Erythroblast (primary cell): ENCODE results near the gene RSPH4A.

ENCODE experiments used
- GATA1 ChIP-seq: IDR thresholded peaks from 2 replicates; pipeline ENCODE4 v1.6.1; 2011; ENCODE audit warnings: low read depth, mild to moderate bottlenecking, control low read depth, low read length, moderate library complexity
- POLR2A ChIP-seq: IDR thresholded peaks from 2 replicates; pipeline ENCODE4 v1.6.1; 2011; ENCODE audit warnings: mild to moderate bottlenecking, low read length

GRCh38 chr6:116578335-116578734 is 37.9 kb upstream of the RSPH4A start:
- TF ChIP-seq POLR2A (no peak), GATA1 (no peak)
